Right lobe of liver (tissue), 4 donors: ENCODE results near the gene FAM90A1.
"Not testable (repeated sequence)": the region's sequence is repeated elsewhere in the genome, so short reads cannot be mapped to it uniquely, and the experiment has no call there.

Source experiments
- CTCF ChIP-seq, 4 donors: fragments of 200-600 bp in 3 of 4; fragments of 450-650 bp in 1 of 4; IDR thresholded peaks; one replicate each; pipeline versions ENCODE4 v1.5.1 to v1.8.0; 2016 to 2022; ENCODE audit warnings: antibody characterized with exemption in 4 of 4, mild to moderate bottlenecking in 2 of 4
- POLR2A ChIP-seq: fragments of 450-650 bp; IDR thresholded peaks from one replicate; pipeline ENCODE4 v1.6.1; 2017; ENCODE audit warnings: antibody characterized with exemption, mild to moderate bottlenecking
- donor health status: DM: no; HTN: no; CAD: no.
- donor health status: DM: no; HTN: no; CAD: no.
- donor health status: DM: no; HTN: yes; CAD: no.

- TF ChIP-seq CTCF (IDR thresholded peaks at IDR 0.05); POLR2A: not testable (repeated sequence)
These were observed 5.6 kb downstream of the FAM90A1 start for GRCh38 chr12:8221844-8222243.
